GM08714 (cell line): Measurements from ENCODE around the gene SLC1A2.

Experiments
- H3K4me3 ChIP-seq: fragments of 200-500 bp; sonication (Bioruptor generic); 2 replicates; pipeline ENCODE4 v1.5.1; 2014; ENCODE audit warnings: mild to moderate bottlenecking, low read length, inconsistent platforms
- ZNF274 ChIP-seq: IDR thresholded peaks from 2 replicates; pipeline ENCODE4 v1.6.1; 2012; ENCODE audit warnings: mild to moderate bottlenecking, low read depth, low read length

Gene SLC1A2

GRCh38 chr11:35419184-35419829, at the start of gene SLC1A2:
SLC1A2 (minus strand) TSS chr11:35419558; CDS start chr11:35418966, 592 bp downstream.
- no peak for TF ChIP-seq ZNF274
- H3K4me3 ChIP-seq, result peak within 1 kb of the TSS; percentile 36; the same call in 1 of the 2 replicates

GRCh38 chr11:35466058-35466457, 46.7 kb upstream of the SLC1A2 start:
- TF ChIP-seq ZNF274, result no peak
- H3K4me3 ChIP-seq, result no peak overlapping the region

- TF ChIP-seq ZNF274, result no peak
These were observed 45.0 kb upstream of the SLC1A2 start for GRCh38 chr11:35464308-35464707.

GRCh38 chr11:35463331-35463751, 44.0 kb upstream of the SLC1A2 start:
- TF ChIP-seq ZNF274, result no peak
- H3K4me3 ChIP-seq, result no peak overlapping the region

More at GRCh38 chr11:35464308-35464707, 45.0 kb upstream of the SLC1A2 start:
- H3K4me3 ChIP-seq, result no peak overlapping the region

GRCh38 chr11:35461917-35462538, 42.7 kb upstream of the SLC1A2 start:
- no peak for TF ChIP-seq ZNF274
- H3K4me3 ChIP-seq, result no peak overlapping the region

GRCh38 chr11:35459489-35459888, 40.1 kb upstream of the SLC1A2 start:
- no peak overlapping the region for H3K4me3 ChIP-seq
- TF ChIP-seq ZNF274, result no peak

GRCh38 chr11:35458846-35459245, 39.5 kb upstream of the SLC1A2 start:
- H3K4me3 ChIP-seq, result no peak overlapping the region
- TF ChIP-seq ZNF274, result no peak

- TF ChIP-seq ZNF274, result no peak
These were observed 35.0 kb upstream of the SLC1A2 start for GRCh38 chr11:35454362-35454761.

GRCh38 chr11:35436581-35437250, 17.4 kb upstream of the SLC1A2 start:
- TF ChIP-seq ZNF274, result no peak
- no peak overlapping the region for H3K4me3 ChIP-seq

More at GRCh38 chr11:35454362-35454761, 35.0 kb upstream of the SLC1A2 start:
- no peak overlapping the region for H3K4me3 ChIP-seq

- H3K4me3 ChIP-seq, result no peak overlapping the region
These were observed 14.2 kb upstream of the SLC1A2 start for GRCh38 chr11:35433588-35433987.

GRCh38 chr11:35432464-35432863, 13.1 kb upstream of the SLC1A2 start:
- TF ChIP-seq ZNF274, result no peak
- no peak overlapping the region for H3K4me3 ChIP-seq

More at GRCh38 chr11:35433588-35433987, 14.2 kb upstream of the SLC1A2 start:
- TF ChIP-seq ZNF274, result no peak

- H3K4me3 ChIP-seq, result no peak overlapping the region
- TF ChIP-seq ZNF274, result no peak
These were observed 7.7 kb upstream of the SLC1A2 start for GRCh38 chr11:35427071-35427470.

GRCh38 chr11:35426351-35426750, 7.0 kb upstream of the SLC1A2 start:
- H3K4me3 ChIP-seq, result no peak overlapping the region
- TF ChIP-seq ZNF274, result no peak

GRCh38 chr11:35425603-35426212, 6.3 kb upstream of the SLC1A2 start:
- H3K4me3 ChIP-seq, result no peak overlapping the region
- TF ChIP-seq ZNF274, result no peak
